OCI-LY3 (cell line): Measurements from ENCODE around the gene LRRC38.

ENCODE experiments used
- H2AFZ ChIP-seq: fragments of 200-600, 300-600 bp; shearing (Covaris generic); 2 replicates; pipeline ENCODE4 v1.6.0; 2014; ENCODE audit warnings: antibody characterized with exemption, low read depth, low read length
- H3K27ac ChIP-seq: fragments of 200-600, 300-600 bp; sonication (generic); 2 replicates; pipeline ENCODE4 v1.5.1; 2014; ENCODE audit warnings: mild to moderate bottlenecking, low read length, moderate library complexity, mixed read lengths
- H3K27me3 ChIP-seq: fragments of 200-600, 300-600 bp; sonication (generic); 2 replicates; pipeline ENCODE4 v1.6.1; 2014; ENCODE audit warnings: low read depth, low read length, mixed read lengths
- H3K36me3 ChIP-seq: fragments of 200-600, 300-600 bp; sonication (generic); replicated peaks from 2 replicates; pipeline ENCODE3; 2014; ENCODE audit warnings: low read depth, low read length, mixed read lengths
- H3K4me1 ChIP-seq: fragments of 300-600, 200-600 bp; sonication (generic); 2 replicates; pipeline ENCODE4 v1.6.1; 2014; ENCODE audit warnings: low read length, mixed read lengths
- H3K4me2 ChIP-seq: fragments of 200-600, 300-600 bp; sonication (generic); 2 replicates; pipeline ENCODE4 v1.6.1; 2014; ENCODE audit warnings: low read length, mixed read lengths
- H3K4me3 ChIP-seq: fragments of 300-600, 200-600 bp; sonication (generic); 2 replicates; pipeline ENCODE4 v1.5.1; 2014; ENCODE audit warnings: antibody characterized with exemption, mild to moderate bottlenecking, low read length, moderate library complexity
- H3K79me2 ChIP-seq: fragments of 300-600, 200-600 bp; shearing (Covaris generic); 2 replicates; pipeline ENCODE4 v1.6.1; 2014; ENCODE audit warnings: mild to moderate bottlenecking, low read length, mixed read lengths
- H3K9ac ChIP-seq: fragments of 300-600, 200-600 bp; shearing (Covaris generic); 2 replicates; pipeline ENCODE4 v1.6.0; 2014; ENCODE audit warnings: mild to moderate bottlenecking, low read length, moderate library complexity
- H3K9me3 ChIP-seq: fragments of 200-600, 300-600 bp; shearing (Covaris generic); 2 replicates; pipeline ENCODE4 v1.6.1; 2014; ENCODE audit warnings: low read length, mixed read lengths; ENCODE audit not compliant: insufficient read depth
- H4K20me1 ChIP-seq: fragments of 200-600, 300-600 bp; sonication (generic); 2 replicates; pipeline ENCODE4 v1.6.1; 2016; ENCODE audit warnings: low read length, mixed read lengths; ENCODE audit not compliant: insufficient read depth
- EZH2phosphoT487 ChIP-seq: fragments of 200-600 bp; shearing (Covaris generic); IDR thresholded peaks from 2 replicates; pipeline ENCODE4 v1.6.1; 2018; ENCODE audit warnings: antibody characterized with exemption, mixed run types, low read depth
- TF ChIP-seq, protein P1 (sequence below): fragments of 200-600, 300-600 bp; sonication (generic); IDR thresholded peaks from 2 replicates; pipeline ENCODE4 v1.5.1; 2014; ENCODE audit warnings: antibody characterized with exemption, low read length, low read depth

LRRC38 gene

GRCh38 chr1:13487957-13488356 lies 25.8 kb downstream of the LRRC38 start:
- no peaks in the 10 kb centered on the region for H3K36me3 ChIP-seq
- no peak overlapping the region for H2AFZ ChIP-seq
- no peak overlapping the region for H3K4me2 ChIP-seq
- no peaks in the 10 kb centered on the region for H4K20me1 ChIP-seq
- H3K27ac ChIP-seq: no peak overlapping the region
- no peaks in the 10 kb centered on the region for H3K9me3 ChIP-seq
- no peak overlapping the region for H3K4me3 ChIP-seq
- no peak overlapping the region for H3K9ac ChIP-seq
- H3K4me1 ChIP-seq: no peaks in the 10 kb centered on the region
- TF ChIP-seq, protein P1, sequence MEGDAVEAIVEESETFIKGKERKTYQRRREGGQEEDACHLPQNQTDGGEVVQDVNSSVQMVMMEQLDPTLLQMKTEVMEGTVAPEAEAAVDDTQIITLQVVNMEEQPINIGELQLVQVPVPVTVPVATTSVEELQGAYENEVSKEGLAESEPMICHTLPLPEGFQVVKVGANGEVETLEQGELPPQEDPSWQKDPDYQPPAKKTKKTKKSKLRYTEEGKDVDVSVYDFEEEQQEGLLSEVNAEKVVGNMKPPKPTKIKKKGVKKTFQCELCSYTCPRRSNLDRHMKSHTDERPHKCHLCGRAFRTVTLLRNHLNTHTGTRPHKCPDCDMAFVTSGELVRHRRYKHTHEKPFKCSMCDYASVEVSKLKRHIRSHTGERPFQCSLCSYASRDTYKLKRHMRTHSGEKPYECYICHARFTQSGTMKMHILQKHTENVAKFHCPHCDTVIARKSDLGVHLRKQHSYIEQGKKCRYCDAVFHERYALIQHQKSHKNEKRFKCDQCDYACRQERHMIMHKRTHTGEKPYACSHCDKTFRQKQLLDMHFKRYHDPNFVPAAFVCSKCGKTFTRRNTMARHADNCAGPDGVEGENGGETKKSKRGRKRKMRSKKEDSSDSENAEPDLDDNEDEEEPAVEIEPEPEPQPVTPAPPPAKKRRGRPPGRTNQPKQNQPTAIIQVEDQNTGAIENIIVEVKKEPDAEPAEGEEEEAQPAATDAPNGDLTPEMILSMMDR: no peak
- no peak for TF ChIP-seq EZH2phosphoT487
- H3K79me2 ChIP-seq: no peaks in the 10 kb centered on the region
- H3K27me3 ChIP-seq: no peaks in the 10 kb centered on the region

DNA sequence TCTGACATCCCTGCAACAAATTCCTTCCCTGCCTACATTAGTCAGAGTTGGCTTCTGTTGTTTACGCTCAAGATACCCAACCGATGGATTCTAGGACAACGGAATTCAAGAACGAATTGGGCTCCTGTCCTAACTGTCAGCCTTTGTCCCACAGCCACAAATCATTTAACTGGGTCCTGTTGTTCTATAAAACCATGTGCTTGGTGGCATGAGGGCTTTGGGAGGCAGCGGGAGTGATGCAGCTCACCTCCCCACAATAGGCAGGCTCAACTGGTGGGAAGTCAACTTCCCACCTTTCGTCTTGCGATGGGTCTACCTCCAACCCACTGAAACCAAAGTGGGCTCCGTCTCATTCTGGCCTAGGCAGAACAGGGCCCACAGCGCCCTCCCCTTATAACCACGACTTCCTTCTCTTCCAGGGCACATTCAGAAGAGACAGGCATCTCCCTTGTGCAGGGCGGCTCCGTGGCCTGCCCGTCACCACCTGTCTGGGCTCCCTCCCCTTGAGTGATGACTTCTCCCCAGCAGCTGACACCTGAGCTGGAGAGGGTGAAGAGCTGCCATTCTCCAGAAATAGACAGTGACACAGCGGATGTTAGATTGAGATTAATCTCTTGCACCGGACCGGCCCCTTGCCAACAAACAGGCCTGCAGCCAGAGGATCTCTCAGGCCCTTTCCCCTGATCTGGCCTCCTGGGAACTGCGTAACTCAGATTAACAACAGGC lies 26.5 kb downstream of the LRRC38 start:
- Histone ChIP-seq H3K4me3 (no peak overlapping the region), H3K36me3 (no peaks in the 10 kb centered on the region), H3K9me3 (no peaks in the 10 kb centered on the region), H3K27ac (no peak overlapping the region), H4K20me1 (no peaks in the 10 kb centered on the region), H3K27me3 (no peaks in the 10 kb centered on the region), H3K79me2 (no peaks in the 10 kb centered on the region), H3K4me1 (no peaks in the 10 kb centered on the region), H2AFZ (no peak overlapping the region), H3K9ac (no peak overlapping the region), H3K4me2 (no peak overlapping the region)
- TF ChIP-seq, protein P1: no peak
- no peak for TF ChIP-seq EZH2phosphoT487

DNA sequence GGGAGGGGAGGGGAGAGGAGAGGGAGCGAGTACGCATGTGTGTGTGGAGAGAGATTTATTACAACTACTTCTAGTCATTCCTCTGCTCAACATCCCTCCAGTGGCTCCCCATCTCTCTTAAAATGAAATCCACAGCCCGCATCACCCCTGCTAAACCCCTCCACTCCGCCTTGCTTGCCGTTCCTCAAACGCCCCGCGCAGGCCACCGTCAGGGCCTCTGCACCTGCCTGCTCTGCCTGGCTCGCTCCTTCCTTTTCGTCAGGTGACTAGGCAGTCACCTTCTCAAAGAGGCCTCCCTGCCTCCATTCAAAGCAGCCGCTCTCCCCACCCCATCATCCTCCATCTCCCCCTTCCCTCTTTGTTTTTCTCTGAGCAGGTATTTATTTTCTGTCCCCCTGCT lies 29.9 kb downstream of the LRRC38 start:
- Histone ChIP-seq H2AFZ (no peak overlapping the region), H3K4me3 (no peak overlapping the region), H3K36me3 (no peaks in the 10 kb centered on the region), H4K20me1 (no peaks in the 10 kb centered on the region), H3K79me2 (no peaks in the 10 kb centered on the region), H3K4me2 (no peak overlapping the region), H3K9ac (no peak overlapping the region), H3K4me1 (no peaks in the 10 kb centered on the region), H3K27me3 (no peaks in the 10 kb centered on the region), H3K9me3 (no peaks in the 10 kb centered on the region), H3K27ac (no peak overlapping the region)
- TF ChIP-seq EZH2phosphoT487: no peak
- TF ChIP-seq, protein P1: no peak

GRCh38 chr1:13482600-13482999 lies 31.2 kb downstream of the LRRC38 start:
- TF ChIP-seq, protein P1: no peak
- TF ChIP-seq EZH2phosphoT487: no peak
- H4K20me1 ChIP-seq: no peaks in the 10 kb centered on the region
- no peaks in the 10 kb centered on the region; the same call in 1 of the 2 replicates for H3K27me3 ChIP-seq
- H3K36me3 ChIP-seq: no peaks in the 10 kb centered on the region
- H3K4me1 ChIP-seq: no peaks in the 10 kb centered on the region
- H3K79me2 ChIP-seq: no peaks in the 10 kb centered on the region
- no peak overlapping the region for H3K27ac ChIP-seq
- no peak overlapping the region for H3K9ac ChIP-seq
- no peaks in the 10 kb centered on the region for H3K9me3 ChIP-seq
- H3K4me3 ChIP-seq: no peak overlapping the region
- H3K4me2 ChIP-seq: no peak overlapping the region
- no peak overlapping the region for H2AFZ ChIP-seq
